ENCODE measurements around the gene BCR.
"Not testable (repeated sequence)": the region's sequence is repeated elsewhere in the genome, so short reads cannot be mapped to it uniquely, and the experiment has no call there.

The BCR gene

DNA sequence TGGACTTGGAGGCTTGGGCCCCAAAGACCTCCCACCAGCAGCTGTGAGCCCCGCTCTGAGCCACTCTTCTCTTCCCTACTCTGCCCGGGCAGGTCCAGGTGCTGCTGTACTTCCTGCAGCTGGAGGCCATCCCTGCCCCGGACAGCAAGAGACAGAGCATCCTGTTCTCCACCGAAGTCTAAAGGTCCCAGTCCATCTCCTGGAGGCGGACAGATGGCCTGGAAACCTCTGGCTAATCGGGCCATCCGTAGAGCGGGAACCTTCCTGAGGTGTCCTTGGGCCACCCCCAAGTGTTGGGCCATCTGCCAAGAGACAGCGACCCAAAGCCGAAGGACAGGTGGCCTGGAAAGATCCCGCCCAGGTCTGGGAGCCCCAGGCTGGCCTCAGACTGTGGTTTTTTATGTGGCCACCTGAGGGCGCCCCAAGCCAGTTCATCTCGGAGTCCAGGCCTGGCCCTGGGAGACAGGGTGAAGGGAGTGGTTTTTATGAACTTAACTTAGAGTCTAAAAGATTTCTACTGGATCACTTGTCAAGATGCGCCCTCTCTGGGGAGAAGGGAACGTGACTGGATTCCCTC lies 135.1 kb downstream of the BCR start:
- peak; percentile 57 for DNase-seq (ENCODE audit: insufficient read length)
- no peak for TF ChIP-seq TAF1 (IDR thresholded peaks at IDR 0.05; ENCODE audit: borderline replicate concordance, low read depth, low read length)
- no peak for TF ChIP-seq POLR2AphosphoS5 (IDR thresholded peaks at IDR 0.05; ENCODE audit: low read depth, low read length)
- TF ChIP-seq POLR2A (IDR thresholded peaks at IDR 0.05; ENCODE audit: low read depth, low read length) = no peak
- peak; percentile 53 for FAIRE-seq

DNA sequence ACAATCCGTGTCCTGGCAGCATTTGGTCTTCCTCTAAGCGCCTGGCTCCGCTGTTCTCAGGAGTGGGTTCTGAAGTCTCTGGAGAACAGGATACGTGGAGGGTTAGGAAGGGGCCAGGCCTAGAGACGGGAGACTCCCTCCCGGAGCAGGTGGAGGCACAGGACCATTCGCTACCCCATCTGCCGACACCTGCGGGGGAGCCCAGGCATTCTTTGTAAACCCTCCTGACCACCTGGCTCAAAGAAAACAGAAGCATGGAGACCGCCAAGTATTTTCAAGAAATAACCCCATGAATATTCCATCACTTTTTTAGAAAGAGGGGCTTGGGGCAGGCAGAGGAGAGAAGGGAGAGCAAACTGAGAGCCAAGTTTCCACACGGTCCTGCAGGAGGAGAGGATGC lies 136.3 kb downstream of the BCR start:
- FAIRE-seq; DNase-seq (ENCODE audit: insufficient read length): not testable (repeated sequence)

- FAIRE-seq; DNase-seq (ENCODE audit: insufficient read length): not testable (repeated sequence)
Measured at GRCh38 chr22:23318316-23318715, 138.0 kb downstream of the BCR start.

DNA sequence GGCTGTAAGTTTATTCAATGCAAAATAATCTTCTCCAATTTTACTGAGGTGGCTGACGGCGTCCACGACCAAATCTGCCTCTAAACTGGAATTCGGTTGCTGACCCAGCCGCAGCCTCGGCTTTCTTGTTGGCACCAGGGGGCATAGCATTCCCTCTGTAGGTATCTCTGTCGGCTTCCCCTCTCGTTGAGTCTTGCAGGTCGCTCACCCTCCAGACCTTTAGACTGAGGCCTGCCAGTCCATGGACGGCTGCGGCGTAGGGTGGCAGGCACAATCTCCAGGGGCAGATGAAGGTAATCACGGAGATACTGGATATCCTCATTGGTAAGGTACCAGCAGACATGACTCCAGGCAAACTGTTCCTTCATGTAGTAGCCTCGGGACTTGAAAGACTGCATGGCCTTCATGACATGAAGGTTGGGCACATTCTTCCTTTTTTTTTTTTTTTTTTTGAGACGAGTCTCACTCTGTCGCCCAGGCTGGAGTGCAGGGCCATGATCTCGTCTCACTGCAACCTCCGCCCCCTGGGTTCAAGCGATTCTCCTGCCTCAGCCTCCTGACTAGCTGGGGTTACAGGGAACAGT lies 142.3 kb downstream of the BCR start:
- not testable (repeated sequence) for FAIRE-seq; DNase-seq (ENCODE audit: insufficient read length)

DNA sequence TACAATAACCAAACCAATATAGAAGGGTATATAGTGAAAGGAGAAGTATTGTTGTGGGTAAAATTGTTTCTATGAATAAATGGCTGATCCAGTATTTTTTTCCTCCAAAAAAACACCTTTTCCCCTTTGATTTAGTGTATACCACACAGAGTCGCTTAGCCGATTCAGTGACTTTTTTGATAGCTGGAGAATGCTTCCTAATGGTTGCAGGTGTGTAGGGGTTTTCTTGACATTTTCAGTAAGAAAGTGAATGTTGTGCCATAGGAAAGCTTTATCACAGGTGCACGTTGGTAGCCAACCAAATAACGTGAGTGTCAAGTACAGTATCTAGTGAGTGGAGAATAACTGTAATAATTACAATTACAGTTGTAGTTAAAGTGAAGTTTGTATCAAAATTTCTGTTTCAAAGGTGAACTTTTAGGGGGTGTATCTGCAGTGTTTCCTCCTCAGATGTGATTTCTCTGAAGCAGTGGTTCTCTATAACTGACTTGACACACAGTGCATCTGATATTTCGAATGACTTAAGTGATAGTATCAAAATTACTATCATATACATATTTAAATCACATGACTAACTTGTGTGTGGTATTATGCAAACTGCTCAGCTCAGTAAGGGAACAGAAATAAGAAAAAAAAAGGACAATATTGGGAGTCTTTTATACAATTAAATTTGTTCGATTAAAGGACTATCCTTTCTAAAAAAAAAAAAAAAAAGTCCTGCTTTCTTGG lies 143.8 kb downstream of the BCR start:
- FAIRE-seq = peak; percentile 9
- not testable (repeated sequence) for DNase-seq (ENCODE audit: insufficient read length)

DNA sequence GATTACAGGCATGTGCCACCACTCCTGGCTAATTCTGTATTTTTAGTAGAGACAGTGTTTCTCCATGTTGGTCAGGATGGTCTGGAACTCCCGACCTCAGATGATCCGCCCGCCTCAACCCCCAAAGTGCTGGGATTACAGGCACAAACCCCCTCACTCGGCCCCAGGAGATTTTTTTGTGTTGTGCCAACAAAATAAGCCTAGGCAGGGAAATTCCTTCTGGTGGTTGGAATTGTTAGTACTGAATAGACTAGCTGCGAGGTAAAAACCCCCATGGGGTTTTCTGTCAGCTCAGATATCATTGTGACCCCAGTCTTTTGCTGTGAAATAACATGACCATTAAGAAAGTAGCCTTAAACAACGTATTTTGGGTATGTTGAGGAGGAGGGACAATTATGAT lies 144.9 kb downstream of the BCR start:
- TF ChIP-seq POLR2AphosphoS5 (IDR thresholded peaks at IDR 0.05; ENCODE audit: low read depth, low read length) = no peak
- TF ChIP-seq TAF1 (IDR thresholded peaks at IDR 0.05; ENCODE audit: borderline replicate concordance, low read depth, low read length) = no peak
- FAIRE-seq (no peak), DNase-seq (ENCODE audit: insufficient read length) (no peak)

GRCh38 chr22:23333822-23334221 lies 153.5 kb downstream of the BCR start:
- DNase-seq (ENCODE audit: insufficient read length); FAIRE-seq: not testable (repeated sequence)

- not testable (repeated sequence) for DNase-seq (ENCODE audit: insufficient read length); FAIRE-seq
Measured at GRCh38 chr22:23337672-23338071, 157.4 kb downstream of the BCR start.

- not testable (repeated sequence) for FAIRE-seq; DNase-seq (ENCODE audit: insufficient read length)
Measured at GRCh38 chr22:23341942-23342695, 161.8 kb downstream of the BCR start.

GRCh38 chr22:23351321-23351720 lies 171.0 kb downstream of the BCR start:
- no peak for DNase-seq (ENCODE audit: insufficient read length)
- no peak for FAIRE-seq
- no peak for TF ChIP-seq POLR2A (IDR thresholded peaks at IDR 0.05; ENCODE audit: low read depth, low read length)
- TF ChIP-seq POLR2AphosphoS5 (IDR thresholded peaks at IDR 0.05; ENCODE audit: low read depth, low read length) = no peak
- TF ChIP-seq TAF1 (IDR thresholded peaks at IDR 0.05; ENCODE audit: borderline replicate concordance, low read depth, low read length) = no peak

DNA sequence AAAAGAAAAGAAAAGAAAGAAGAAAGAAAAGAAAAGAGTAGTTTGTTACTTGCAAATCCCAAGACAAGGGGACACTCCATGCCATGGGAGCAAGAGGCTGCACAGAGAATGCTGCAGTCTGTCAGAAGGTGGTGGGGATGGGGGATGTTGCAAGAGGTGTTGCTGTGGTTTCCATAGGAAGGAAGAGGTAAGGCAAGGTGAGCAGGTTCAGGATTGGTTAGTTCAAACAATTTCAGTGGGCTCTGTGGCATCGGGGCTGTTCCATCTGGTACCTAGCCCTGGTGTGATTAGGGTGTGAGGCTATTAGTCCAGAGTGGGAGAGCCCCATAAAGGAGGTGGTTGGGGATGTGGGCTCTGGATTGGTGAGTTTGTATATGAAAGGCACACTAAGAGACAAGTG lies 172.7 kb downstream of the BCR start:
- no peak for TF ChIP-seq POLR2AphosphoS5 (IDR thresholded peaks at IDR 0.05; ENCODE audit: low read depth, low read length)
- no peak for TF ChIP-seq POLR2A (IDR thresholded peaks at IDR 0.05; ENCODE audit: low read depth, low read length)
- no peak for TF ChIP-seq TAF1 (IDR thresholded peaks at IDR 0.05; ENCODE audit: borderline replicate concordance, low read depth, low read length)
- FAIRE-seq = no peak
- no peak for DNase-seq (ENCODE audit: insufficient read length)

DNA sequence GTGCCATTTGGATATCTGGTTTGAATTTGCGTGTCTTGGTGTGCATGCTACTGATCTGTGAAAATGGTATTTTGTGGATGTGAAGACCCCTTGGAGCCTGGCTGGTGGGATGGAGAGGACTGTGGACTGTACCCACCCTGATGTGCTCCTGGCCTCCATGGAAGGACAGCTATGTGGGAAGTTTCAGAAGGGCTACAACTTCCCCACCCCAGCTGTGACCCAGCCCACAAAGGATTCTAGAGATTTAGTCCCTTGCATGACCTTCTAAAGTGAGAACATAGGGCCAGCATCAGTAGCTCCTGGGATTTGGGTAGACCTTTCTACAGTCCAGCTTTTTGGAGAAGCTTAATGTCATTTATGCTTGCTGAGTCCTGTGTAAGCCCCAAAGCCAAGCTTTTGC lies 173.4 kb downstream of the BCR start:
- TF ChIP-seq POLR2A (IDR thresholded peaks at IDR 0.05; ENCODE audit: low read depth, low read length) (no peak), TAF1 (IDR thresholded peaks at IDR 0.05; ENCODE audit: borderline replicate concordance, low read depth, low read length) (no peak), POLR2AphosphoS5 (IDR thresholded peaks at IDR 0.05; ENCODE audit: low read depth, low read length) (no peak)
- FAIRE-seq = no peak
- no peak for DNase-seq (ENCODE audit: insufficient read length)

GRCh38 chr22:23356094-23356493 lies 175.8 kb downstream of the BCR start:
- DNase-seq (ENCODE audit: insufficient read length) (no peak), FAIRE-seq (no peak)
- TF ChIP-seq POLR2AphosphoS5 (IDR thresholded peaks at IDR 0.05; ENCODE audit: low read depth, low read length) = no peak
- TF ChIP-seq POLR2A (IDR thresholded peaks at IDR 0.05; ENCODE audit: low read depth, low read length) = no peak
- no peak for TF ChIP-seq TAF1 (IDR thresholded peaks at IDR 0.05; ENCODE audit: borderline replicate concordance, low read depth, low read length)

All from GM12892 (cell line).